Camera-type eye (tissue), 1 donor: ENCODE results near the gene DDX4. TPM values are rescaled to one million over a fixed set of nuclear protein-coding genes. Genes with fewer than 3 reads are reported as not detected.

Experiments
- total RNA-seq: library from RNA; depleted of rRNA; stranded (reverse); fragments of >200 nt; gene quantifications from one replicate; pipeline ENCODE4 v1.2.3, GENCODE V29; 2014

Gene DDX4
- not detected for total RNA-seq

GRCh38 chr5:55737793-55738192 lies at the start of gene DDX4:
Gene DDX4, plus strand, starts transcription at chr5:55738061. Its CDS starts 903 bp downstream, at chr5:55738964.

GRCh38 chr5:55712023-55712859 lies 25.6 kb upstream of the DDX4 start, which contains the start of gene SLC38A9:
Gene SLC38A9, minus strand, starts transcription at chr5:55712324. Its CDS starts 14,366 bp downstream, at chr5:55697958.

GRCh38 chr5:55850839-55851674 lies 113.2 kb downstream of the DDX4 start, which contains the start of gene IL31RA:
Gene IL31RA, plus strand, starts transcription at chr5:55851357. Its CDS starts 214 bp downstream, at chr5:55851571.

Other genes starting within 250 kb of the DDX4 start
- 120 TPM for gene PLPP1, start 203.1 kb upstream of the DDX4 start, total RNA-seq
- gene SLC38A9, start 25.7 kb upstream of the DDX4 start, total RNA-seq = 52.8 TPM
- gene IL31RA, start 113.3 kb downstream of the DDX4 start, total RNA-seq = 1.0 TPM